T47D (cell line): ENCODE results near the gene MRTFA.

Source experiments
- DNase-seq, 2 experiments: peaks; one replicate each; pipeline versions ENCODE4 v3.0.0 to v3.0.0-alpha.2; 2011 to 2012; ENCODE audit warnings: low read depth in 1 of 2, low spot score in 1 of 2
- JUND ChIP-seq: IDR thresholded peaks from 2 replicates; pipeline ENCODE4 v1.6.1; 2012; ENCODE audit warnings: low read depth
- in situ Hi-C: cut with HindIII; loops from 2 replicates; pipeline ENCODE4 v1.10.0; 2016; ENCODE audit warnings: low sequenced_read_pairs, low pct_unique_long_range_greater_than_20kb

Gene MRTFA

GRCh38 chr22:40417881-40418280, 218.6 kb downstream of the MRTFA start:
- in situ Hi-C loops, result no loop called here

GRCh38 chr22:40417041-40417440, 219.5 kb downstream of the MRTFA start:
- DNase-seq, result no peak
- TF ChIP-seq JUND, result no peak
- in situ Hi-C loops, result no loop called here

More at GRCh38 chr22:40417881-40418280, 218.6 kb downstream of the MRTFA start:
- no peak for DNase-seq
- TF ChIP-seq JUND, result no peak

GRCh38 chr22:40416636-40417035, 219.9 kb downstream of the MRTFA start:
- DNase-seq, result no peak

GRCh38 chr22:40416267-40416570, 220.3 kb downstream of the MRTFA start:
- in situ Hi-C loops, result no loop called here
- no peak for DNase-seq
- no peak for TF ChIP-seq JUND

More at GRCh38 chr22:40416636-40417035, 219.9 kb downstream of the MRTFA start:
- no peak for TF ChIP-seq JUND
- in situ Hi-C loops, result no loop called here

GRCh38 chr22:40415531-40416266, 220.8 kb downstream of the MRTFA start:
- in situ Hi-C loops, result no loop called here
- no peak for TF ChIP-seq JUND
- DNase-seq, result no peak

- DNase-seq, result no peak
- in situ Hi-C loops, result no loop called here
Measured at GRCh38 chr22:40414838-40415505, 221.5 kb downstream of the MRTFA start.

DNA sequence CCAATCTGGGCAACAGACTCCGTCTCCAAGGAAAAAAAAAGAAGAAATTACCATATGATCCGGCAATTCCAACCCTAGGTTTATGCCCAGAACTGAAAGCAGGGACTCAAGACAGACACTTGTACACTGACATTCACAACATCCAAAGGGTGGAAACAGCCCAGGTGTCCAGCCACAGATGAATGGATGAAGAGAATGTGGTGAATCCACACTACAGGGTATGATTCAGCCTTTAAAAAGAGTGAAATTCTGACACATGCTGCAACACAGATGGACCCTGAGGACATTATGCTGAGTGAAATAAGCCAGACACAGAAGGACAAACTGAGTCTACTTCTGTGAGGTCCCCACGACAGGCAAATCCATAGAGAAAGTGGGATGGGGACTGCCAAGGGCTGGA, 222.2 kb downstream of the MRTFA start:
- TF ChIP-seq JUND, result no peak
- in situ Hi-C loops, result no loop called here
- no peak for DNase-seq

More at GRCh38 chr22:40414838-40415505, 221.5 kb downstream of the MRTFA start:
- no peak for TF ChIP-seq JUND

DNA sequence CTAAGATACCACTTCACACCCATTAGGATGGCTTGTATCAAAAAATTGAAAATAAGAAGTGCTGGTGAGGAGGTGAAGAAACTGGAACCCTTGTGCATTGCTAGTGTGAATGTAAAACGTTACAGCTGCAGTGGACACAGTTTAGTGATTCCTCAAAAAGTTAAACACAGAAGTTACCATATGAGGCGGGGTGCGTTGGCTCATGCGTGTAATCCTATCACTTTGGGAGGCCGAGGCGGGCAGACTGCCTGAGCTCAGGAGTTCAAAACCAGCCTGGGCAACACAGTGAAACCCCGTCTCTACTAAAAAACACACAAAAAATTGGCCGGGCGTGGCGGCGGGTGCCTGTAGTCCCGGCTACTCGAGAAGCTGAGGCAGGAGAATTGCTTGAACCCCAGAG, 222.6 kb downstream of the MRTFA start:
- TF ChIP-seq JUND, result no peak
- no peak for DNase-seq
- in situ Hi-C loops, result no loop called here

DNA sequence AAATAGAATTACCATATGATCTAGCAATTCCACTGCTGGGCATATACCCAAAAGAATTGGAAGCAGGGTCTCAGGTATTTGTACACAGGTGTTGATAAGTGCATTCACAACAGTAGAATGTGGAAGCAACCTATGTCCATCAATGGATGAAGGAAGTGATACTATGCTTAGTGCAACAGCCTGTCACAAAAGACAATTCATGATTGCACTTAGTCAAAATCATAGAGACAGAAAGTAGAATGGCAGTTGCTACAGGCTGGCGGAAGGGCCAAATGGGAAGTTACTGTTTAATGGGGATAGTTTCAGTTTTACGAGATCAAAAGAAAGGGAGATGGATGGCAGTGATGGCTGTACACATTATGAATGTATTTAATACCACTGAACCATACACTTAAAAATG, 224.1 kb downstream of the MRTFA start:
- no peak for TF ChIP-seq JUND
- no peak for DNase-seq
- in situ Hi-C loops, result no loop called here

GRCh38 chr22:40411506-40411861, 225.0 kb downstream of the MRTFA start:
- in situ Hi-C loops, result no loop called here
- DNase-seq, result no peak
- TF ChIP-seq JUND, result no peak

GRCh38 chr22:40410731-40411505, 225.6 kb downstream of the MRTFA start:
- in situ Hi-C loops, result no loop called here

DNA sequence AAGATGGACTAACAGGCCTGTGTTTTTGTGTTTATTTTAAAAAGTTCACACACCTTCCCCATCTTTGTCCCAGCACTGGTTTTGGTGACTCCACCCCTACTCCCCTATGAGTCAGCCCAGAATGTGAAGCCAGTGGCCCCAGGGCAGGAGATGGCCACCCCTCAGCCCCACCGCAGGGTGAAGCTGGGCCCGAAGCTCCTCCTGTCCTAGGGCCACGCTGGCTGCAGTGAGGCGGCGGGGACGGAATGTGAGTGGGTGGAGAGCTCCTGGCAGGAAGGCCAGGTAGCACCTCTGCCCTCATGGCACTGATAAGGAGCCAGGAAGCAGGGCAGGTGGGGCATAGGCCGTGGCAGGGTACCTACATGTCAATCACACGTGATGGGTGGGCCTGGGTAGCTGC, 226.2 kb downstream of the MRTFA start:
- no peak for TF ChIP-seq JUND
- in situ Hi-C loops, result no loop called here
- no peak for DNase-seq

More at GRCh38 chr22:40410731-40411505, 225.6 kb downstream of the MRTFA start:
- no peak for TF ChIP-seq JUND
- no peak for DNase-seq

DNA sequence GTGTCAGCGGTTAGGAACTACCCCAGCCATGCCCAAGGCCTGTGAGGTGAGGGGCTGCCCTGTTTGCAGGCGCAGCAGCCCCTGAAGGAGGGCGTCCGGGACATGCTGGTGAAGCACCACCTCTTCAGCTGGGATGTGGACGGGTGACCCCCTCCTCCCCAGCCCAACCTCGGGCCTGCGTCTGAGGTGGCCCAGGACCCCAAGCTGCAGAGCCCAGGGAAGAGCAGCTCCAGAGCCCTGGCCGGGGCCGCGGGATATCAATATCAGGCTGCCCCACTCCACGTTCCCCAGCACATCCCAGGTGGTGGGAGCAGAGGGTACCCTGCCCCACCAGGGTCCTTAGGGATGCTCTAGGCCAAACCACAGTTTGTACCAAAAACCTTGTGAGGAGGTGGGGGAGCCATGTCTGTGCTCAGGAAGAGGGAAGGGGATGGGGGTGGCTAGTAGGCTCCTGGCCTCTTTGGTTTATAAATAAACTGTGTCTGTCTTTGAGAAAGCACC, 226.9 kb downstream of the MRTFA start:
- in situ Hi-C loops, result no loop called here

More for the DNA sequence above, 226.9 kb downstream of the MRTFA start:
- no peak for TF ChIP-seq JUND
- no peak for DNase-seq
